ENCODE measurements around the gene CDK19. TPM values are rescaled to one million over a fixed set of nuclear protein-coding genes. Genes with fewer than 3 reads are reported as not detected.

Gene CDK19
- total and polyA plus RNA-seq, 9 of the 15 experiments (the other 6 are each of a cell fraction or from before 2014, with no cell fraction given): 3.8 to 15.2 (median 7.4) TPM

- no peak for TF ChIP-seq PRDM10 (IDR thresholded peaks at IDR 0.05; ENCODE audit: partially characterized antibody)
- no peak for TF ChIP-seq HMGN3 (IDR thresholded peaks at IDR 0.05; ENCODE audit: borderline replicate concordance, extremely low read depth, insufficient read length, low read depth, low read length)
- no peak for TF ChIP-seq ZBTB8A (IDR thresholded peaks at IDR 0.05; ENCODE audit: partially characterized antibody)
- no peak for TF ChIP-seq GATAD2A (IDR thresholded peaks at IDR 0.05)
These were observed 181.5 kb downstream of the CDK19 start (continued) for GRCh38 chr6:110633731-110634213.

GRCh38 chr6:110629153-110629552 is 186.1 kb downstream of the CDK19 start:
- ChIA-PET POLR2A (no interaction called here), CTCF (ENCODE audit: low intra/inter-chr PET ratio) (no interaction called here)
- no peak for TF ChIP-seq ELK1 (CRISPR knock-in tag; IDR thresholded peaks at IDR 0.05)
- TF ChIP-seq ZBTB43 (CRISPR knock-in tag; IDR thresholded peaks at IDR 0.05): no peak
- no peak for TF ChIP-seq EP300 (IDR thresholded peaks at IDR 0.05; ENCODE audit: low read length)
- TF ChIP-seq POLR2AphosphoS2 (IDR thresholded peaks at IDR 0.05; ENCODE audit: low read length): no peak

More at GRCh38 chr6:110629153-110629552, 186.1 kb downstream of the CDK19 start:
- no peaks in the 10 kb centered on the region for H3K27me3 ChIP-seq (ENCODE audit: control insufficient read depth in 2 of 2, insufficient read depth in 2 of 2, low read length in 2 of 2)
- no peaks in the 10 kb centered on the region for H3K9me3 ChIP-seq (replicated peaks; ENCODE audit: control insufficient read depth, insufficient read depth, low read depth, low read length)
- no peaks in the 10 kb centered on the region for H3K9me1 ChIP-seq (ENCODE audit: control insufficient read depth, insufficient read depth, low read length)
- no TSS peak for BruUV-seq (replicated peaks)
- no peak overlapping the region for H3K4me2 ChIP-seq (ENCODE audit: insufficient read depth, low read length)
- H3K27ac ChIP-seq (ENCODE audit: extremely low read depth, low read depth, low read length): no peak overlapping the region
- H4K20me1 ChIP-seq (replicated peaks; ENCODE audit: control insufficient read depth, insufficient read depth, low read length): no peaks in the 10 kb centered on the region; the same call in 1 of the 2 replicates
- 5% methylated on average over 2 of the region's 2 CpGs for WGBS (ENCODE audit: insufficient coverage, low coverage, missing lambda C conversion rate)
- no peak overlapping the region for H2AFZ ChIP-seq (ENCODE audit: low read depth, low read length)
- no peak overlapping the region for H3K4me3 ChIP-seq
- no peaks in the 10 kb centered on the region for H3K36me3 ChIP-seq (ENCODE audit: control insufficient read depth, insufficient read depth, low read length)
- no peak for ATAC-seq
- DNase-seq (ENCODE audit: extremely low read depth in 1 of 4, low spot score in 3 of 4): no peak
- in situ Hi-C loops (cut with MboI) (no loop called here), intact Hi-C loops (cut with micrococcal nuclease) (no loop called here)
- H3K4me1 ChIP-seq (replicated peaks in 1 of 2; ENCODE audit: control insufficient read depth in 2 of 2, insufficient read depth in 2 of 2, low read length in 2 of 2): peaks cover 0 to 3% of the 10 kb centered on the region in 2 experiments; a peak in 1 of 5 replicates
- H3K79me2 ChIP-seq (ENCODE audit: control insufficient read depth, insufficient read depth, low read length): no peaks in the 10 kb centered on the region
- no peak for FAIRE-seq
- H3K9ac ChIP-seq (ENCODE audit: insufficient read depth in 1 of 2, low read depth in 2 of 2, low read length in 2 of 2): no peak overlapping the region

Measured in K562 (cell line).